ENCODE results near the gene CXXC5. TPM values are rescaled to one million over a fixed set of nuclear protein-coding genes. Genes with fewer than 3 reads are reported as not detected.
A peak's percentile ranks its signal among the peaks of the same experiment; 100 is the strongest.

The CXXC5 gene
- total and polyA plus RNA-seq, 9 of the 15 experiments (the other 6 are each of a cell fraction or from before 2014, with no cell fraction given), result 1.9 to 123 (median 45.8) TPM

GRCh38 chr5:139670369-139671095 is 22.4 kb downstream of the CXXC5 start (continued):
- TF ChIP-seq, protein P1, sequence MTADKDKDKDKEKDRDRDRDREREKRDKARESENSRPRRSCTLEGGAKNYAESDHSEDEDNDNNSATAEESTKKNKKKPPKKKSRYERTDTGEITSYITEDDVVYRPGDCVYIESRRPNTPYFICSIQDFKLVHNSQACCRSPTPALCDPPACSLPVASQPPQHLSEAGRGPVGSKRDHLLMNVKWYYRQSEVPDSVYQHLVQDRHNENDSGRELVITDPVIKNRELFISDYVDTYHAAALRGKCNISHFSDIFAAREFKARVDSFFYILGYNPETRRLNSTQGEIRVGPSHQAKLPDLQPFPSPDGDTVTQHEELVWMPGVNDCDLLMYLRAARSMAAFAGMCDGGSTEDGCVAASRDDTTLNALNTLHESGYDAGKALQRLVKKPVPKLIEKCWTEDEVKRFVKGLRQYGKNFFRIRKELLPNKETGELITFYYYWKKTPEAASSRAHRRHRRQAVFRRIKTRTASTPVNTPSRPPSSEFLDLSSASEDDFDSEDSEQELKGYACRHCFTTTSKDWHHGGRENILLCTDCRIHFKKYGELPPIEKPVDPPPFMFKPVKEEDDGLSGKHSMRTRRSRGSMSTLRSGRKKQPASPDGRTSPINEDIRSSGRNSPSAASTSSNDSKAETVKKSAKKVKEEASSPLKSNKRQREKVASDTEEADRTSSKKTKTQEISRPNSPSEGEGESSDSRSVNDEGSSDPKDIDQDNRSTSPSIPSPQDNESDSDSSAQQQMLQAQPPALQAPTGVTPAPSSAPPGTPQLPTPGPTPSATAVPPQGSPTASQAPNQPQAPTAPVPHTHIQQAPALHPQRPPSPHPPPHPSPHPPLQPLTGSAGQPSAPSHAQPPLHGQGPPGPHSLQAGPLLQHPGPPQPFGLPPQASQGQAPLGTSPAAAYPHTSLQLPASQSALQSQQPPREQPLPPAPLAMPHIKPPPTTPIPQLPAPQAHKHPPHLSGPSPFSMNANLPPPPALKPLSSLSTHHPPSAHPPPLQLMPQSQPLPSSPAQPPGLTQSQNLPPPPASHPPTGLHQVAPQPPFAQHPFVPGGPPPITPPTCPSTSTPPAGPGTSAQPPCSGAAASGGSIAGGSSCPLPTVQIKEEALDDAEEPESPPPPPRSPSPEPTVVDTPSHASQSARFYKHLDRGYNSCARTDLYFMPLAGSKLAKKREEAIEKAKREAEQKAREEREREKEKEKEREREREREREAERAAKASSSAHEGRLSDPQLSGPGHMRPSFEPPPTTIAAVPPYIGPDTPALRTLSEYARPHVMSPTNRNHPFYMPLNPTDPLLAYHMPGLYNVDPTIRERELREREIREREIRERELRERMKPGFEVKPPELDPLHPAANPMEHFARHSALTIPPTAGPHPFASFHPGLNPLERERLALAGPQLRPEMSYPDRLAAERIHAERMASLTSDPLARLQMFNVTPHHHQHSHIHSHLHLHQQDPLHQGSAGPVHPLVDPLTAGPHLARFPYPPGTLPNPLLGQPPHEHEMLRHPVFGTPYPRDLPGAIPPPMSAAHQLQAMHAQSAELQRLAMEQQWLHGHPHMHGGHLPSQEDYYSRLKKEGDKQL (CRISPR knock-in tag; IDR thresholded peaks at IDR 0.05; ENCODE audit: borderline replicate concordance), result no peak

GRCh38 chr5:139671096-139671841 is 23.1 kb downstream of the CXXC5 start:
- H3K27ac ChIP-seq (ENCODE audit: extremely low read depth, low read depth, low read length), result peak overlapping the region; percentile 95
- peaks cover 53% of the 10 kb centered on the region; the same call in 2 of the 3 replicates for H3K36me3 ChIP-seq (ENCODE audit: control insufficient read depth, insufficient read depth, low read length)
- peaks cover 42% of the 10 kb centered on the region; the same call in 1 of the 2 replicates for H4K20me1 ChIP-seq (replicated peaks; ENCODE audit: control insufficient read depth, insufficient read depth, low read length)
- H3K9me1 ChIP-seq (ENCODE audit: control insufficient read depth, insufficient read depth, low read length), result peaks cover 7% of the 10 kb centered on the region
- intact Hi-C loops (cut with micrococcal nuclease) (no loop called here), in situ Hi-C loops (cut with MboI) (no loop called here)
- H3K4me3 ChIP-seq, result no peak overlapping the region
- no peaks in the 10 kb centered on the region for H3K27me3 ChIP-seq (ENCODE audit: control insufficient read depth in 2 of 2, insufficient read depth in 2 of 2, low read length in 2 of 2)
- peaks cover 75 to 78% of the 10 kb centered on the region in 2 experiments for H3K4me1 ChIP-seq (replicated peaks in 1 of 2; ENCODE audit: control insufficient read depth in 2 of 2, insufficient read depth in 2 of 2, low read length in 2 of 2)
- no peak for FAIRE-seq
- H3K9me3 ChIP-seq (replicated peaks; ENCODE audit: control insufficient read depth, insufficient read depth, low read depth, low read length), result no peaks in the 10 kb centered on the region
- peaks cover 96% of the 10 kb centered on the region for H3K79me2 ChIP-seq (ENCODE audit: control insufficient read depth, insufficient read depth, low read length)
- no peak for DNase-seq (ENCODE audit: extremely low read depth in 1 of 4, low spot score in 3 of 4)
- ATAC-seq, result no peak
- POLR2A ChIA-PET, result interaction anchor here (0.6 to 5.0 kb wide), 5 partner anchors 12 to 482 kb away, joined by 3 to 33 read pairs (median 6); no protein-coding TSS in a partner anchor
- CTCF ChIA-PET (ENCODE audit: low intra/inter-chr PET ratio), result no interaction called here
- peak overlapping the region; percentile 82 to 92 for H3K9ac ChIP-seq (ENCODE audit: insufficient read depth in 1 of 2, low read depth in 2 of 2, low read length in 2 of 2)
- 63% methylated on average over 8 of the region's 20 CpGs for WGBS (ENCODE audit: insufficient coverage, low coverage, missing lambda C conversion rate)
- no peak overlapping the region for H2AFZ ChIP-seq (ENCODE audit: low read depth, low read length)
- peak overlapping the region; percentile 92; the same call in 1 of the 2 replicates for H3K4me2 ChIP-seq (ENCODE audit: insufficient read depth, low read length)
- no TSS peak for BruUV-seq (replicated peaks)
- TF ChIP-seq JUN (IDR thresholded peaks at IDR 0.05; ENCODE audit: borderline replicate concordance, low read depth, low read length), result no peak
- TF ChIP-seq JUN (CRISPR knock-in tag; IDR thresholded peaks at IDR 0.05; ENCODE audit: borderline replicate concordance), result no peak
- TF ChIP-seq FOXA3 (CRISPR knock-in tag; conservative IDR thresholded peaks at IDR 0.05 in 1 of 2, IDR thresholded peaks at IDR 0.05 in 1 of 2), result peak in 1 of 2 experiments; percentile 47; a peak in 1 of 4 replicates
- TF ChIP-seq, protein P2, sequence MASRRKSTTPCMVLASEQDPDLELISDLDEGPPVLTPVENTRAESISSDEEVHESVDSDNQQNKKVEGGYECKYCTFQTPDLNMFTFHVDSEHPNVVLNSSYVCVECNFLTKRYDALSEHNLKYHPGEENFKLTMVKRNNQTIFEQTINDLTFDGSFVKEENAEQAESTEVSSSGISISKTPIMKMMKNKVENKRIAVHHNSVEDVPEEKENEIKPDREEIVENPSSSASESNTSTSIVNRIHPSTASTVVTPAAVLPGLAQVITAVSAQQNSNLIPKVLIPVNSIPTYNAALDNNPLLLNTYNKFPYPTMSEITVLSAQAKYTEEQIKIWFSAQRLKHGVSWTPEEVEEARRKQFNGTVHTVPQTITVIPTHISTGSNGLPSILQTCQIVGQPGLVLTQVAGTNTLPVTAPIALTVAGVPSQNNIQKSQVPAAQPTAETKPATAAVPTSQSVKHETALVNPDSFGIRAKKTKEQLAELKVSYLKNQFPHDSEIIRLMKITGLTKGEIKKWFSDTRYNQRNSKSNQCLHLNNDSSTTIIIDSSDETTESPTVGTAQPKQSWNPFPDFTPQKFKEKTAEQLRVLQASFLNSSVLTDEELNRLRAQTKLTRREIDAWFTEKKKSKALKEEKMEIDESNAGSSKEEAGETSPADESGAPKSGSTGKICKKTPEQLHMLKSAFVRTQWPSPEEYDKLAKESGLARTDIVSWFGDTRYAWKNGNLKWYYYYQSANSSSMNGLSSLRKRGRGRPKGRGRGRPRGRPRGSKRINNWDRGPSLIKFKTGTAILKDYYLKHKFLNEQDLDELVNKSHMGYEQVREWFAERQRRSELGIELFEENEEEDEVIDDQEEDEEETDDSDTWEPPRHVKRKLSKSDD (conservative IDR thresholded peaks at IDR 0.05; ENCODE audit: low read length), result no peak
- TF ChIP-seq NEUROD1 (IDR thresholded peaks at IDR 0.05; ENCODE audit: borderline replicate concordance, low read depth, low read length, partially characterized antibody), result no peak
- no peak for TF ChIP-seq GABPB1 (CRISPR knock-in tag; IDR thresholded peaks at IDR 0.05)
- no peak for TF ChIP-seq RFX5 (IDR thresholded peaks at IDR 0.05; ENCODE audit: low read depth, low read length)
- no peak for TF ChIP-seq RBM15 (IDR thresholded peaks at IDR 0.05; ENCODE audit: insufficient read depth, low read length)

All from K562 (cell line).